BE2C (cell line): ENCODE data around the gene CFAP46.

ENCODE experiments used
- DNase-seq: peaks from one replicate; pipeline ENCODE4 v3.0.0-alpha.2; 2020
- H3K27me3 ChIP-seq: fragments of 250-450 bp; sonication (Bioruptor Pico); 2 replicates; pipeline ENCODE4 v1.5.1; 2020; ENCODE audit warnings: mild to moderate bottlenecking
- H3K36me3 ChIP-seq: fragments of 250-450 bp; sonication (Bioruptor Pico); 2 replicates; pipeline ENCODE4 v1.5.1; 2020; ENCODE audit warnings: mild to moderate bottlenecking
- H3K4me1 ChIP-seq: fragments of 250-450 bp; sonication (Bioruptor Pico); 2 replicates; pipeline ENCODE4 v1.5.1; 2020
- H3K4me3 ChIP-seq: 2 replicates; pipeline ENCODE4 v1.5.1; 2011; ENCODE audit warnings: low read depth, low read length
- H3K9me3 ChIP-seq: fragments of 250-450 bp; sonication (Bioruptor Pico); 2 replicates; pipeline ENCODE4 v1.5.1; 2020
- CTCF ChIP-seq: IDR thresholded peaks from 2 replicates; pipeline ENCODE4 v1.5.1; 2012; ENCODE audit warnings: mild to moderate bottlenecking, low read depth, low read length

Gene CFAP46

GRCh38 chr10:132963430-132963960 is 21.1 kb upstream of the CFAP46 start:
- Histone ChIP-seq H3K27me3 (peaks cover 10% of the 10 kb centered on the region), H3K36me3 (no peaks in the 10 kb centered on the region), H3K4me3 (no peak overlapping the region), H3K4me1 (no peaks in the 10 kb centered on the region), H3K9me3 (no peaks in the 10 kb centered on the region)
- TF ChIP-seq CTCF: no peak
- DNase-seq: no peak

- no peak overlapping the region for H3K4me3 ChIP-seq
- no peak for TF ChIP-seq CTCF
- H3K9me3 ChIP-seq: no peaks in the 10 kb centered on the region
- peaks cover 10% of the 10 kb centered on the region for H3K27me3 ChIP-seq
- DNase-seq: no peak
- no peaks in the 10 kb centered on the region for H3K36me3 ChIP-seq
- no peaks in the 10 kb centered on the region for H3K4me1 ChIP-seq
Observed at GRCh38 chr10:132962623-132963429, 20.5 kb upstream of the CFAP46 start.

- no peak for TF ChIP-seq CTCF
- no peaks in the 10 kb centered on the region for H3K4me1 ChIP-seq
- DNase-seq: no peak
- H3K9me3 ChIP-seq: no peaks in the 10 kb centered on the region
- H3K27me3 ChIP-seq: peaks cover 7% of the 10 kb centered on the region
- H3K36me3 ChIP-seq: no peaks in the 10 kb centered on the region
- H3K4me3 ChIP-seq: no peak overlapping the region
Observed at GRCh38 chr10:132961787-132962622, 19.6 kb upstream of the CFAP46 start.

- H3K36me3 ChIP-seq: no peaks in the 10 kb centered on the region
Observed at GRCh38 chr10:132961420-132961786, 19.0 kb upstream of the CFAP46 start.

GRCh38 chr10:132960631-132961419 is 18.5 kb upstream of the CFAP46 start:
- no peaks in the 10 kb centered on the region for H3K4me1 ChIP-seq
- H3K4me3 ChIP-seq: no peak overlapping the region
- no peak for TF ChIP-seq CTCF
- DNase-seq: no peak
- H3K36me3 ChIP-seq: no peaks in the 10 kb centered on the region
- peaks cover 3% of the 10 kb centered on the region for H3K27me3 ChIP-seq
- no peaks in the 10 kb centered on the region for H3K9me3 ChIP-seq

More at GRCh38 chr10:132961420-132961786, 19.0 kb upstream of the CFAP46 start:
- no peaks in the 10 kb centered on the region for H3K9me3 ChIP-seq
- no peak for TF ChIP-seq CTCF
- no peak overlapping the region for H3K4me3 ChIP-seq
- peaks cover 7% of the 10 kb centered on the region for H3K27me3 ChIP-seq
- no peaks in the 10 kb centered on the region for H3K4me1 ChIP-seq
- no peak for DNase-seq
